Activated T-helper 17 cell treated with anti-CD3 and anti-CD28 coated beads, Interleukin-2, amount 50 U/mL, for 72 hours (primary cell): ENCODE results near the gene DEPDC4. TPM values are rescaled to one million over a fixed set of nuclear protein-coding genes. Genes with fewer than 3 reads are reported as not detected.
"Not testable (repeated sequence)": the region's sequence is repeated elsewhere in the genome, so short reads cannot be mapped to it uniquely, and the experiment has no call there.

ENCODE experiments used
- ATAC-seq: fragments of 150-1000 bp; cut with Tn5 transposase; replicated peaks from 2 replicates; pipeline ENCODE4 v1.10.0; 2021; ENCODE audit warnings: mild to moderate bottlenecking, moderate library complexity
- H3K27ac Mint-ChIP-seq: one replicate; pipeline ENCODE4 v1.8.0; 2022; ENCODE audit warnings: mixed read lengths
- H3K27me3 Mint-ChIP-seq: one replicate; pipeline ENCODE4 v1.8.0; 2022; ENCODE audit warnings: mixed read lengths
- H3K36me3 Mint-ChIP-seq: one replicate; pipeline ENCODE4 v1.8.0; 2022; ENCODE audit warnings: low read depth, mild to moderate bottlenecking, mixed read lengths
- H3K4me1 Mint-ChIP-seq: one replicate; pipeline ENCODE4 v1.8.0; 2022; ENCODE audit warnings: mixed read lengths
- H3K4me3 Mint-ChIP-seq: one replicate; pipeline ENCODE4 v1.8.0; 2022; ENCODE audit warnings: mild to moderate bottlenecking, mixed read lengths
- H3K9me3 Mint-ChIP-seq: one replicate; pipeline ENCODE4 v1.8.0; 2022; ENCODE audit warnings: mixed read lengths
- total RNA-seq, 2 donors: library from RNA; stranded (reverse); gene quantifications; one replicate each; pipeline ENCODE4 v1.2.3, GENCODE V29; 2022

The DEPDC4 gene
- total RNA-seq: 1 to 10 TPM; 2.4 TPM

DNA sequence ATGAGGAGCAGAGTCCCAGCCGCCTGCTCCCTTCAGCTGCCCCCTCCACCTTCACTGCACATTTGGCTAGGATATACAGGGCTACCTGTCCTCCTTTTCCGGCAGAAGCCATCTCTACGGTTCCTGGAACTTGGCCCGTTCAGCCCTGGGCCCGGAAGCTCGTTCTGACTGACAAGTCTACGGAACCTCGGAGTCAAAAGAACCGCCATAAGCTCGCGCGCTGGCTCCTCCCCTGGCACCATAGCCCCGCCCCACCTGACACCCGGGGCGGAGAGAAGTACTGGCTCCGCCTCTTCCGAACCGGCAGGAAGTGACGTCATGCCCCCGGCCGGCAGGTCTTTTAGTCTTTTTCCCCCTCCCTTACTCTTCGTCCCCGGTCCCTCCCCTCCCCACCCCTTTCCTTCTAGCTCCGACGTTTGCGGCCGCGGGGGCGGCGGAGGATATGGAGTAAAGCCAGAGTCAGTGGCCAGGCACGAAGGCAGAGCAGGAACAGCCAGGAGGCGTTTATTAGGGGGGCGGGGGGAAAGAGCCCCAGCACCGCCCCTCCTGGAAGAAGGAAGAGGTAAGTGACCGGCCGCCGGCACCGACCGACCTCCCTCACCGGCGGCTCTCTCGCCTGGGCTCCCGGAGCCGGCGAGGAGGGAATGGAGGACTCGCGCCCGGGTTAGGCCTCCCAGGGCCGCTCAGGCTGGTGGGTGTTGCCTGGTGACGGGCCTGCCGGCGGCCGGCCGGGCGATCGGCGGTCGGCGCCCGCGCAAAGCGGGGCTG lies at the start of gene DEPDC4, which contains the start of gene SCYL2:
TSS of gene DEPDC4 (minus strand) at position 245 of the 768 bp plus-strand sequence. CDS start at position 242, 3 bp downstream.
TSS of gene SCYL2 (plus strand) at position 343 of the 768 bp plus-strand sequence. CDS start 15,794 bp downstream, outside the sequence.
- Mint-ChIP-seq H3K27ac (peak within 1 kb of the TSS; percentile 92), H3K9me3 (no peaks in the 10 kb centered on the region), H3K4me3 (peak within 1 kb of the TSS; percentile 94), H3K4me1 (peaks cover 19% of the 10 kb centered on the region), H3K27me3 (no peaks in the 10 kb centered on the region), H3K36me3 (no peaks in the 10 kb centered on the region)
- ATAC-seq: peak; percentile 94

DNA sequence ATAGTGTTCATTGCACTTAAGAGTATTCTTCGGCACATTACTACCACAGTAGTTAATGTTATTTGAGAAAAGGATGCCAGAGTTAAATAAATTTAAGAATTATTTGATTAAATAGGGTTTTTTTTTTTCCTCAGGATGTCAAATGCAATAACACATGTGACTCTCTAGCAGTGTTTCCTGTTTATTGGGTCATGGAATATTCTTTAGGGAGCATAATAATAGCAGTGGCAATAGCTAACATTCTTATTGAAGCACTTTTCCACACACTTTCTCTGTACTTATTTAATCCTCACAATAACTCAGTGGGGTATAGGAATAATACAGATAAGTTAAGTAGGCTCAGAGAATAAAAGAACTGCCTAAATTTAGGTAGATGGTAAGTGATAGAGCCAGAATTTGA lies 44.4 kb upstream of the DEPDC4 start:
- no peak for ATAC-seq
- Mint-ChIP-seq H3K4me3 (no peak overlapping the region), H3K9me3 (no peaks in the 10 kb centered on the region), H3K36me3 (peaks cover 71% of the 10 kb centered on the region), H3K27ac (no peak overlapping the region), H3K27me3 (no peaks in the 10 kb centered on the region), H3K4me1 (no peaks in the 10 kb centered on the region)

DNA sequence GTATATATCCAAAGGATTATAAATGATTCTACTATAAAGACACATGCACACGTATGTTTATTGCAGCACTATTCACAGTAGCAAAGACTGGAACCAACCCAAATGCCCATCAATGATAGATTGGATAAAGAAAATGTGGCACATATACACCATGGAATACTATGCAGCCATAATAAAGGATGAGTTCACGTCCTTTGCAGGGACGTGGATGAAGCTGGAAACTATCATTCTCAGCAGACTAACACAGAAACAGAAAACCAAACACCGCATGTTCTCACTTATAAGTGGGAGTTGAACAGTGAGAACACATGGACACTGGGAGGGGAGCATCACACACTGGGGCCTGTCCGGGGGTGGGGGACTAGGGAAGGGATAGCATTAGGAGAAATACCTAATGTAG lies 41.3 kb upstream of the DEPDC4 start:
- not testable (repeated sequence) for H3K27ac Mint-ChIP-seq, H3K4me3 Mint-ChIP-seq, H3K9me3 Mint-ChIP-seq, ATAC-seq, H3K4me1 Mint-ChIP-seq, H3K27me3 Mint-ChIP-seq
- peaks cover 61% of the 10 kb centered on the region for H3K36me3 Mint-ChIP-seq

DNA sequence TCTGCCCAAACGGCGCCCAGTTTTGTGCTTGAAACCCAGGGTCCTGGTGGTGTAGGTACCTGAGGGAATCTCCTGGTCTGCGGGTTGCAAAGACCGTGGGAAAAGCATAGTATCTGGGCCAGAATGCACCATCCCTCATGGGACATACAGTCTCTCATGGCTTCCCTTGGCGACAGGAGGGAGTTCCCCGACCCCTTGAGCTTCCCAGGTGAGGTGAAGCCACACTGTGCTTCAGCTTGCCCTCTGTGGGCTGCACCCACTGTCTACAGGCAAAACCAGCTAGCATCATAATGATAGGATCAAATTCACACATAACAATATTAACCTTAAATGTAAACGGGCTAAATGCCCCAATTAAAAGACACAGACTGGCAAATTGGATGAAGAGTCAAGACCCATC lies 37.5 kb upstream of the DEPDC4 start:
- not testable (repeated sequence) for H3K9me3 Mint-ChIP-seq, H3K27ac Mint-ChIP-seq, ATAC-seq, H3K4me3 Mint-ChIP-seq, H3K4me1 Mint-ChIP-seq, H3K27me3 Mint-ChIP-seq
- peaks cover 61% of the 10 kb centered on the region for H3K36me3 Mint-ChIP-seq

DNA sequence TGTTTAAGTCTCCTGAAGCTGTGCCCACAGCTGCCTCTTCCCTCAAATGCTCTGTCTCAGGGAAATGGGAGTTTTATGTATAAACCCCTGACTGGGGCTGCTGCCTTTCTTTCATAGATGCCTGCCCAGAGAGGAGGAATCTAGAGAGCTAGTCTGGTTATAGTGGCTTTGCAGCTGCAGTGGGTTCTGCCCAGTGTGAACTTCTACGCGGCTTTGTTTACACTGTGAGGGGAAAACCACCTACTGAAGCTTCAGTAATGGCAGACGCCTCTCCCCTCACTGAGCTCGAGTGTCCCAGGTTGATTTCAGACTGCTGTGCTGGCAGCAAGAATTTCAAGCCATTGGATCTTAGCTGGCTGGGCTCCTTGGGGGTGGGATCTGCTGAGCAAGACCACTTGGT lies 37.0 kb upstream of the DEPDC4 start:
- Mint-ChIP-seq H3K36me3 (peaks cover 65% of the 10 kb centered on the region), H3K9me3 (peaks cover 4% of the 10 kb centered on the region), H3K4me3 (no peak overlapping the region), H3K27me3 (no peaks in the 10 kb centered on the region), H3K27ac (no peak overlapping the region), H3K4me1 (no peaks in the 10 kb centered on the region)
- ATAC-seq: no peak

DNA sequence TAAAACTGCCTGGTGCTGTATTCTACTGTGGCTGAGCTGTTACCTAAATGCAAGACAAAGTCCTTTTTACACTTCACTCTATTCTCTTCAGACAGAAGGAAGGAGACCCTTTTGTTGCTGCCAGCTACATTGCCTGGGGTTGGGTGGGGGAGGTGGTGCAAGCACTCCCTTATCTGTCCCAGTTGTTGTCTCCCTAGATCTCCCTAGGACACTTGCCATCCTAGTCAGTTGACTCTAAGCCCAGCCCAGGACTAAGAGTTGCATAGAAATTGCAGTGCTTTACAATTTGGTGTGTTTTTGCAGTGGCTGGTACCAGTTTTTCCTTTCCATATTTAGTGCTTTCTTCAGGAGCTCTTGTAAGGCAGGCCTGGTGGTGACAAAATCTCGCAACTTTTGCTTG lies 35.2 kb upstream of the DEPDC4 start:
- Mint-ChIP-seq H3K27me3 (no peaks in the 10 kb centered on the region), H3K27ac (no peak overlapping the region), H3K36me3 (peaks cover 75% of the 10 kb centered on the region), H3K9me3 (peaks cover 4% of the 10 kb centered on the region), H3K4me1 (no peaks in the 10 kb centered on the region), H3K4me3 (no peak overlapping the region)
- ATAC-seq: no peak

DNA sequence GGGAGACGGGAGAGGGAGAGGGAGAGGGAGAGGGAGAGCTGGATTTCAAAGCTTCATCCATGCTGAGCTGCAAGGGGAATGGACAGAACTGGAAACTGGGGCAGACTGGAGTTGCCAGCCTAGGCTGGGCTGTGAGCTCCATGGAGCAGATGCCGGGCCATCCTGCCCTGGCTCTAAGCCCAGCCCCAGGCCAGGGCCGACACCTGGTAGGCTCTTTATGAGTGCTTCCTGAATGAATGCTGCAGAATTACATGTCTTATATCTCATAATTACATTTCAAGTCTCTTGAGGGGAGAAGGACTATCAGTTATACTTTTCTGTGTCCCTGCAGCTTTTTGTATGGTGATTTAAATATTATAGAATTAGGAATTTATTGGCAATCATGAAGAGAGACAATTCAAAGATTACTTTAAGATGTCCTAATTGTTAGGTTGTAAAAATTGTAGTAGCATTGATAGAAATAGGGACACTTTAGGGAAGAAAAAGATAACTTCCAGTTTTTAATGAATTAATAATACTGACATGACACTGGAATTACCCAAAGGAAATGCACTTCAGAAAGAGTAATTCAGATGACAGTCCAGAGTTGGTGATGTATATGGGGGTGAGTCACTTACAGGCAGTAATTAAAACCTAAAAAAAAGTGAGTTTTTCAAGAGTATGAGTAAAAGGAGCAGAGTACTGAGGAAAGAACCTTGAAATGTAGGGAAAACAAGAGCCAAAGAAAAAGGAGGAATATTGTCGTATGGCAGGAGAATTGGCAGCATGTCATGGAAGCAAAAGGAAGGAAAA lies 29.1 kb upstream of the DEPDC4 start:
- peaks cover 57% of the 10 kb centered on the region for H3K36me3 Mint-ChIP-seq
- H3K4me1 Mint-ChIP-seq: no peaks in the 10 kb centered on the region
- H3K9me3 Mint-ChIP-seq: no peaks in the 10 kb centered on the region
- H3K27ac Mint-ChIP-seq: no peak overlapping the region
- H3K27me3 Mint-ChIP-seq: no peaks in the 10 kb centered on the region
- no peak overlapping the region for H3K4me3 Mint-ChIP-seq
- no peak for ATAC-seq

DNA sequence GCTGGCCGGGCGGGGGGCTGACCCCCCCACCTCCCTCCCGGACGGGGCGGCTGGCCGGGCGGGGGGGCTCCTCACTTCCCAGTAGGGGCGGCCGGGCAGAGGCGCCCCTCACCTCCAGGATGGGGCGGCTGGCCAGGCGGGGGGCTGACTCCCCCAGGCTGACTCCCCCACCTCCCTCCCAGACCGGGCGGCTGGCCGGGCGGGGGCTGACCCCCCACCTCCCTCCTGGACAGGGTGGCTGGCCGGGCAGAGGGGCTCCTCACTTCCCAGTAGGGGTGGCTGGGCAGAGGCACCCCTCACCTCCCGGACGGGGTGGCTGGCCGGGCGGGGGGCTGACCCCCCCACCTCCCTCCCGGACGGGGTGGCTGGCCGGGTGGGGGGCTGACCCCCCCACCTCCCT lies 27.5 kb upstream of the DEPDC4 start:
- H3K27me3 Mint-ChIP-seq, ATAC-seq, H3K4me1 Mint-ChIP-seq, H3K27ac Mint-ChIP-seq, H3K4me3 Mint-ChIP-seq, H3K9me3 Mint-ChIP-seq: not testable (repeated sequence)
- H3K36me3 Mint-ChIP-seq: peaks cover 57% of the 10 kb centered on the region

DNA sequence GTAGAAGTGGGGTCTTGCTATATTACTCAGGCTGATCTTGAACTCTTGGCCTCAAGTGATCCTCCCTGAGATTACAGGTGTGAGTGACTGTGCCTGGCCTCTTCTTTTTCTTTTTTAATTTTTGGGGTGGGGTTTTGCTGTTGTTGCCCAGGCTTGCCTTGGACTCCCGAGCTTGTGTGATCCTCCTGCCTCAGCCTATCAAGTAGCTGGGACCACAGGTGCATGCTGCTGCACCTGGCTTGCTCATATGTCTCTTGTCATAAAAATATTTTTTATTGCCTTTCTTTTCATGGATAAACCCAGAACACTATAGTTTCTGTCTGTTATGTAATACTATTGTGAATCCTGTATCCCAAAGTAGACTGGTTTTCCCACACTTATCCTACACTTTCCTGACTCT lies 26.1 kb upstream of the DEPDC4 start:
- Mint-ChIP-seq H3K27ac (no peak overlapping the region), H3K27me3 (no peaks in the 10 kb centered on the region), H3K9me3 (no peaks in the 10 kb centered on the region), H3K4me1 (no peaks in the 10 kb centered on the region), H3K4me3 (no peak overlapping the region), H3K36me3 (peaks cover 48% of the 10 kb centered on the region)
- ATAC-seq: no peak

DNA sequence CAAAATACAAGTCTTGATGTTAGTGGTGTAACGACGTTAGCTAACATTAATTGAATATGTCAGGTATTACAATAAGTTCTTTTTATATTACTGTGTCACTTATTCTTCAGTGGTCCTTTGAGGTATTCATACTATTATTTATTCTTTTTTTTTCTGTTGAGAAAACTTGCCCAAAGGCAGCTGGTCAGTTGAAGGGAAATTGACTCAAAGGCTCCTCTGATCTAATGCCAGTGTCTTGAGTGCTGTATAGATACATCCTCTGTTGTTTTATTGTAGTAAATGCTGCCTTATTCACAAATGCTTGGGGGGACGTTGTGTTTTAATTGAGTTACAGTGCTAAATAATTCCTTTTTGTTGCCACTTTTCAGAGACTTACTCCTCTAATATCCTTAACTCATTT lies 23.1 kb upstream of the DEPDC4 start:
- H3K4me3 Mint-ChIP-seq: no peak overlapping the region
- no peak for ATAC-seq
- H3K36me3 Mint-ChIP-seq: peaks cover 48% of the 10 kb centered on the region
- no peak overlapping the region for H3K27ac Mint-ChIP-seq
- no peaks in the 10 kb centered on the region for H3K4me1 Mint-ChIP-seq
- no peaks in the 10 kb centered on the region for H3K9me3 Mint-ChIP-seq
- no peaks in the 10 kb centered on the region for H3K27me3 Mint-ChIP-seq

DNA sequence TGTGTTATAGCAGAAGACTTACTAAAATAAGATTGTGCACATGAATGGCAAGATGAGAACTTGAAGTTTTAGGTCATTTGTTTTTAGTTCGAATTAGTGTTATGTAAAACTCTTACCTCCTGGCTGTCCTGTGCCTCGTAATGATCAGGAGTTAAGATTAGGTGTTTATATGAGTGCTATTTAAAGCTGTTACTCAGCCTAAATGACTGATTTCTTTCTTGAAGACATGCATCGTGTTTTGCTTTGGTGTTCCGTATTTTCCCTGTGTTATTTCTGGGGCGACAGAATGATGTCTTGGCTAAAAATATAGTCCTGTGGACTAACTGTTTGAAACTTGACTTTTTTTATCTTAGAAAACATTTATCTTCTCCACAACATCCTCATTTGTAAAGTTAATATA lies 22.2 kb upstream of the DEPDC4 start:
- Mint-ChIP-seq H3K27me3 (no peaks in the 10 kb centered on the region), H3K27ac (no peak overlapping the region), H3K9me3 (no peaks in the 10 kb centered on the region), H3K4me3 (no peak overlapping the region), H3K36me3 (peaks cover 58% of the 10 kb centered on the region), H3K4me1 (no peaks in the 10 kb centered on the region)
- ATAC-seq: no peak

DNA sequence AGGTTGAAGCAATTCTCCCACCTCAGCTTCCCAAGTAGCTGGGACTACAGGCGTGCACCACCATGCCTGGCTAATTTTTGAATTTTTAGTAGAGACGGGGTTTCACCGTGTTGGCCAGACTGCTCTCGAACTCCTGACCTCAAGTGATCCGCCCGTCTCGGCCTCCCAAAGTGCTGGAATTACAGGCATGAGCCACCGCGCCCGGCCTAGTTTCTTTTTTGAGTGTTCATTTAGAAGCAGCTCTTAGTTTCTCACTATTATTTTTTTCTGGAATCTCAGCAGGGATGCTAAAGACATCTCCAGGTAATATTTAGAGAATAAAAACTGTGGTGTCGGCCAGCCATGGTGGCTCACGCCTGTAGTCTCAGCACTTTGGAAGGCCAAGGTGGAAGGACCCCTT lies 17.7 kb upstream of the DEPDC4 start:
- not testable (repeated sequence) for H3K4me3 Mint-ChIP-seq, H3K27me3 Mint-ChIP-seq, H3K27ac Mint-ChIP-seq, ATAC-seq, H3K9me3 Mint-ChIP-seq, H3K4me1 Mint-ChIP-seq
- H3K36me3 Mint-ChIP-seq: peaks cover 41% of the 10 kb centered on the region

DNA sequence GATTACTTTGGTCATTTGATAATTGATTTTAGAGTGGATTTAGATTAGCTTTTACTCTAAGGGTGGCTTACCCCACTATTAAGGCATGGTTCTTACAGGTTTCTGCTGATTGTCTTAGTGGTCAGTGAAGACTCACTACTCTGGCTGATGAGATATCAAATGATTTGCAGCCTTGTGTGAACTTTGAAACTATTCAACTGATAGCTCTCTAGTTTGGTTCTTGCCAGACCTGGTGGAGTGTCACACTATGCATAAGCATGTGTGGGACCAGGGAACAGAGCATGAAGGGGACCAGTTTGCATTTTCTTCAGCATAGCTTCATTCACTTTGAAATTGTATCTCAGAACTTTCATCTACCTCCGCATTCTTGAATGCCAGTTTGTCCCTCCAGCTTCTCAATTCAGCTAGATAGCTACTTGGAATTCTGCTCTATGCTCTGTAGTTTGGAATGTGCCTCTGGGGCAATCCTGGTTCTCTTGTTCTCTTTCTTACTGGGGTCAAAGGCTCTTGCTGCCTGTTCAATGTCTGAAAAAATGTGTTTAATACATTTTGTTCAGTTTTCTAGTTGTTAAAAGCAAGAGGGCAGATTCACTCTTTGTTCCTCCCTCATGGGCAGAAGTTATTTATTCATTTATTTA lies 12.8 kb upstream of the DEPDC4 start:
- H3K27me3 Mint-ChIP-seq: no peaks in the 10 kb centered on the region
- no peak overlapping the region for H3K27ac Mint-ChIP-seq
- ATAC-seq: no peak
- no peaks in the 10 kb centered on the region for H3K9me3 Mint-ChIP-seq
- H3K4me1 Mint-ChIP-seq: peaks cover 16% of the 10 kb centered on the region
- no peak overlapping the region for H3K4me3 Mint-ChIP-seq
- H3K36me3 Mint-ChIP-seq: peaks cover 32% of the 10 kb centered on the region

DNA sequence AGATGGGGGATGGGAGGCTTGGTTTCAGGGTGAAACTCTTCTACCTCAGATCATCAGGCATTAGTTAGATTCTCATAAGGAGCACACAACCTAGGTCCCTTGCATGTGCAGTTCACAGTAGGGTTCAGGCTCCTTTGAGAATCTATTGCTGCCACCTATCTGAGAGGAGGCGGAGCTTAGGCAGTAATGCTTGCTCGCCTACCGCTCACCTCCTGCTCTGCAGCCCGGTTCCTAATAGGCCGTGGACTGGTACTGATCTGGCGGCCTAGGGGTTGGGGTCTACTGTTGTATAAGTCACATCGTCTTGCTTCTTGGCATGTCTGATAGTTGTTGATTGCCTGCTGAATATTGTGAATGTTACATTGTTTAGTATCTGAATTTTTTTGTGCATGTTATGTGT lies 12.3 kb upstream of the DEPDC4 start:
- ATAC-seq: no peak
- Mint-ChIP-seq H3K36me3 (peaks cover 27% of the 10 kb centered on the region), H3K4me3 (no peak overlapping the region), H3K27me3 (no peaks in the 10 kb centered on the region), H3K27ac (no peak overlapping the region), H3K4me1 (peaks cover 16% of the 10 kb centered on the region), H3K9me3 (no peaks in the 10 kb centered on the region)

DNA sequence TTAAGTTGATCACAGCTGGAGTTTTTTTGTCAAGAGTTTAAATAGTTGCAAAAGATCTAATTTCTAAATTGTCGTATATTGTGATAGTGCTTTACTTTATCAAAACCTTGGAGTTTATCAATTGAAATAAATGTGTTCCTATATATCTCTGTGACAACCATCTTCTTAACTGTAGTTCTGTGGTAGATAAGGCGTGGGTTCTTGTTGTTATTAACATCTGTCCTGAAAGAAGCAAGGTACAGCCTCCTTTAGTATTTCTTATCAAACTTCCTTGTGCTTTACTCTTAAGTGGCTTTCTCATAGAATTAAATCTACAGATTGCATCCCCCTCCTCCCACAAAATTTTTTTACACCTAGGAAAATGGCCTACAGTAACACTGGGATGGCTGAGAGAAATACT lies 7.4 kb upstream of the DEPDC4 start:
- Mint-ChIP-seq H3K36me3 (peaks cover 9% of the 10 kb centered on the region), H3K4me1 (peaks cover 19% of the 10 kb centered on the region)

More for the DNA sequence above, 7.4 kb upstream of the DEPDC4 start:
- no peaks in the 10 kb centered on the region for H3K27me3 Mint-ChIP-seq
- H3K4me3 Mint-ChIP-seq: no peak overlapping the region
- H3K27ac Mint-ChIP-seq: no peak overlapping the region
- H3K9me3 Mint-ChIP-seq: no peaks in the 10 kb centered on the region
- no peak for ATAC-seq
